WTC11 (cell line): ENCODE measurements around the gene PPP2R2C.

Experiments
- SMAD3 ChIP-seq: sonication (generic); formaldehyde crosslinking; IDR thresholded peaks from 2 replicates; pipeline ENCODE4 v1.8.0; 2022; ENCODE audit warnings: missing genetic modification reagents, mild to moderate bottlenecking, borderline replicate concordance
- TCF7 ChIP-seq: sonication (generic); formaldehyde crosslinking; IDR thresholded peaks from 2 replicates; pipeline ENCODE4 v1.8.0; 2022; ENCODE audit warnings: mild to moderate bottlenecking, low read depth, missing genetic modification reagents, moderate library complexity
- TF ChIP-seq, protein P1 (sequence below): fragments of 200-600 bp; IDR thresholded peaks from 2 replicates; pipeline ENCODE4 v1.8.0; 2022; ENCODE audit warnings: antibody characterized with exemption

DNA sequence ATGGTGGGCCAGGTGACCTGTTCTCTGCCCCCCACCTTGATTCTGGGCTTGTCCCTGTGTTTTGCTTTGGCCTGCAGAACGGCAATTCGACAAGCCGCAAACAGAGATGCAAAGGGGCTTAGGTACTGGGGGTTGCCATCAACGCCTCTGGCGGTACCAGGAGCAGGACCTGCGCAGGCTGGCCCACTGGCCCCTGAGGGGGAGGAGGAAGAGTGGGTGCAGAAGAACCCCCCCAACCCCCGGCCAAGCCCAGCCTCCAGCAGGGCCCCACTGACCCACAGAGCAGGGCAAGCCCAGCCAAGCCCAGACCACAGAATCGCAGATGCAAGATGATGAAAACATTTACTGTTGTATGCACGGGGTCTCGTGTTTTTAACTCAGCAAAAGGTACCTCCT is 89.4 kb downstream of the PPP2R2C start:
- TF ChIP-seq, protein P1, sequence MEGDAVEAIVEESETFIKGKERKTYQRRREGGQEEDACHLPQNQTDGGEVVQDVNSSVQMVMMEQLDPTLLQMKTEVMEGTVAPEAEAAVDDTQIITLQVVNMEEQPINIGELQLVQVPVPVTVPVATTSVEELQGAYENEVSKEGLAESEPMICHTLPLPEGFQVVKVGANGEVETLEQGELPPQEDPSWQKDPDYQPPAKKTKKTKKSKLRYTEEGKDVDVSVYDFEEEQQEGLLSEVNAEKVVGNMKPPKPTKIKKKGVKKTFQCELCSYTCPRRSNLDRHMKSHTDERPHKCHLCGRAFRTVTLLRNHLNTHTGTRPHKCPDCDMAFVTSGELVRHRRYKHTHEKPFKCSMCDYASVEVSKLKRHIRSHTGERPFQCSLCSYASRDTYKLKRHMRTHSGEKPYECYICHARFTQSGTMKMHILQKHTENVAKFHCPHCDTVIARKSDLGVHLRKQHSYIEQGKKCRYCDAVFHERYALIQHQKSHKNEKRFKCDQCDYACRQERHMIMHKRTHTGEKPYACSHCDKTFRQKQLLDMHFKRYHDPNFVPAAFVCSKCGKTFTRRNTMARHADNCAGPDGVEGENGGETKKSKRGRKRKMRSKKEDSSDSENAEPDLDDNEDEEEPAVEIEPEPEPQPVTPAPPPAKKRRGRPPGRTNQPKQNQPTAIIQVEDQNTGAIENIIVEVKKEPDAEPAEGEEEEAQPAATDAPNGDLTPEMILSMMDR: no peak
- TF ChIP-seq TCF7 (CRISPR knock-in tag): no peak
- no peak for TF ChIP-seq SMAD3 (CRISPR knock-in tag)
